Measurements from ENCODE around the gene SULT2A1.

DNA sequence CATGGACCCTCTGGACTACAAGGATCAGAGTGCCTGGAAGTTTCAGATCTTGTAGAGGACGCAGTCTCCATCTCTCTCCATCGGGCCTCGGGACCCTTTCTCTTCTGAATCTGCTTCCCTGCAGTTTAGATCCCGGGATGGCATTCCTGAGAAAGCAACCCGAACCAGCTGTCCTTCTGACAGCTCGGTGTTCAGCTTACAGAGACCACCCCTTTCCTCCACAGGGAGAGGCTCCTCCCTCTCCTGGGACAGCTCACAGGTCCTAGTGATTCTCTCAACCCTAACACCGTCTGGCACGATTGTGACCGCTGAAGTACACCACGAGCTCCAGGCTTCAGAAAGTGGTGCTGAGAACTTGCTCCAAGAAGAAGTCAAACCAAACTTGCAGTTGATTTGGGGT is 46.2 kb downstream of the SULT2A1 start:
- no peak for TF ChIP-seq POLR2AphosphoS5 (IDR thresholded peaks at IDR 0.05)
- TF ChIP-seq, protein P1, sequence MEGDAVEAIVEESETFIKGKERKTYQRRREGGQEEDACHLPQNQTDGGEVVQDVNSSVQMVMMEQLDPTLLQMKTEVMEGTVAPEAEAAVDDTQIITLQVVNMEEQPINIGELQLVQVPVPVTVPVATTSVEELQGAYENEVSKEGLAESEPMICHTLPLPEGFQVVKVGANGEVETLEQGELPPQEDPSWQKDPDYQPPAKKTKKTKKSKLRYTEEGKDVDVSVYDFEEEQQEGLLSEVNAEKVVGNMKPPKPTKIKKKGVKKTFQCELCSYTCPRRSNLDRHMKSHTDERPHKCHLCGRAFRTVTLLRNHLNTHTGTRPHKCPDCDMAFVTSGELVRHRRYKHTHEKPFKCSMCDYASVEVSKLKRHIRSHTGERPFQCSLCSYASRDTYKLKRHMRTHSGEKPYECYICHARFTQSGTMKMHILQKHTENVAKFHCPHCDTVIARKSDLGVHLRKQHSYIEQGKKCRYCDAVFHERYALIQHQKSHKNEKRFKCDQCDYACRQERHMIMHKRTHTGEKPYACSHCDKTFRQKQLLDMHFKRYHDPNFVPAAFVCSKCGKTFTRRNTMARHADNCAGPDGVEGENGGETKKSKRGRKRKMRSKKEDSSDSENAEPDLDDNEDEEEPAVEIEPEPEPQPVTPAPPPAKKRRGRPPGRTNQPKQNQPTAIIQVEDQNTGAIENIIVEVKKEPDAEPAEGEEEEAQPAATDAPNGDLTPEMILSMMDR (IDR thresholded peaks at IDR 0.05; ENCODE audit: poor library complexity, severe bottlenecking), result no peak
- TF ChIP-seq EZH2 (IDR thresholded peaks at IDR 0.05; ENCODE audit: borderline replicate concordance, insufficient read depth, low read length, poor library complexity, severe bottlenecking), result no peak
- no peak for TF ChIP-seq TAF1 (IDR thresholded peaks at IDR 0.05; ENCODE audit: low read depth)
- no peak for TF ChIP-seq RAD21 (conservative IDR thresholded peaks at IDR 0.05)
- no peak for TF ChIP-seq EP300 (conservative IDR thresholded peaks at IDR 0.05; ENCODE audit: poor library complexity, severe bottlenecking)
- TF ChIP-seq MXI1 (conservative IDR thresholded peaks at IDR 0.05; ENCODE audit: poor library complexity, severe bottlenecking), result no peak
